Osteoblast (primary cell): ENCODE results near the gene GORAB. TPM values are rescaled to one million over a fixed set of nuclear protein-coding genes. Genes with fewer than 3 reads are reported as not detected.

Experiments used
- DNase-seq: peaks from one replicate; pipeline ENCODE4 v3.0.0; 2011; ENCODE audit warnings: low spot score, mixed read lengths; ENCODE audit not compliant: insufficient read length; ENCODE audit errors: missing footprints
- H2AFZ ChIP-seq: 2 replicates; pipeline ENCODE4 v1.6.0; 2011; ENCODE audit warnings: mild to moderate bottlenecking, low read length
- H3K27ac ChIP-seq: 2 replicates; pipeline ENCODE4 v1.5.1; 2011; ENCODE audit warnings: mild to moderate bottlenecking, low read depth, low read length, moderate library complexity
- H3K27me3 ChIP-seq: 2 replicates; pipeline ENCODE4 v1.6.0; 2012; ENCODE audit warnings: mild to moderate bottlenecking, control low read depth, inconsistent platforms, low read length, moderate library complexity; ENCODE audit not compliant: insufficient read depth
- H3K36me3 ChIP-seq: 2 replicates; pipeline ENCODE4 v1.5.1; 2011; ENCODE audit warnings: mild to moderate bottlenecking, low read length, control low read depth, moderate library complexity; ENCODE audit not compliant: insufficient read depth
- H3K4me1 ChIP-seq: 2 replicates; pipeline ENCODE4 v1.5.1; 2011; ENCODE audit warnings: mild to moderate bottlenecking, low read length, control low read depth, moderate library complexity; ENCODE audit not compliant: insufficient read depth
- H3K4me2 ChIP-seq: 2 replicates; pipeline ENCODE4 v1.6.0; 2011; ENCODE audit warnings: mild to moderate bottlenecking, low read length; ENCODE audit not compliant: insufficient read depth
- H3K4me3 ChIP-seq: fragments of 200-600 bp; sonication (generic); 3 replicates; pipeline ENCODE4 v1.5.1; 2012; ENCODE audit warnings: mild to moderate bottlenecking, low read length, inconsistent platforms; ENCODE audit not compliant: insufficient read depth
- H3K79me2 ChIP-seq: 2 replicates; pipeline ENCODE4 v1.6.0; 2012; ENCODE audit warnings: mild to moderate bottlenecking, low read length, control low read depth, inconsistent platforms; ENCODE audit not compliant: insufficient read depth
- H3K9me3 ChIP-seq: 2 replicates; pipeline ENCODE4 v1.5.1; 2011; ENCODE audit warnings: low read depth, low read length, control low read depth
- H4K20me1 ChIP-seq: 2 replicates; pipeline ENCODE4 v1.6.0; 2012; ENCODE audit warnings: mild to moderate bottlenecking, low read length, control low read depth; ENCODE audit not compliant: insufficient read depth
- total RNA-seq: library from RNA; depleted of rRNA; stranded (reverse); fragments of >200 nt; gene quantifications from 2 replicates; pipeline ENCODE4 v1.2.3, GENCODE V29; 2012
- TF ChIP-seq, protein P1 (sequence below): IDR thresholded peaks from 2 replicates; pipeline ENCODE4 v1.5.1; 2011; ENCODE audit warnings: mild to moderate bottlenecking, low read depth, low read length, moderate library complexity; ENCODE audit errors: extremely low read depth

The GORAB gene
- total RNA-seq, 1 donor, result 16.3 TPM

DNA sequence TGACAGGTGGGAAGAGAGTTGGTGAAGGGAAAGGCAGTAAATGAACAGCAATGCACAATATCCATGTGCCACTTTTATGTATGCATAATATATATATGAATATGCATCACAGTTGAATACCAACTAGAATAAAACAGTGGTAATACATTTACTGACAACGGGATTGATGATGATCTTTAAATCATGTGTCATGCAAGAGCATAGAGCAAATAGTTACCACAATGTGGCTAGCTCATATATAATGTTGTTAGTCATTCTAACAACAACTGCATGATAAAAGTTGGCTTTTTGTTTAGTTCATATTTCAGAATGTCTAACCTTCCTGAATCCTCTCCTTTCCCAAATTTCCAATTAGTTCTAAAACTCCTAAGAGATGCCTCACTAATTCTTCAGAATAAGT, 46.4 kb downstream of the GORAB start:
- Histone ChIP-seq H3K4me3 (no peak overlapping the region), H3K36me3 (no peaks in the 10 kb centered on the region), H2AFZ (no peak overlapping the region), H3K4me2 (peak overlapping the region; percentile 23), H3K27ac (no peak overlapping the region), H3K79me2 (no peaks in the 10 kb centered on the region), H4K20me1 (no peaks in the 10 kb centered on the region), H3K9me3 (no peaks in the 10 kb centered on the region), H3K27me3 (no peaks in the 10 kb centered on the region), H3K4me1 (peaks cover 16% of the 10 kb centered on the region)
- TF ChIP-seq, protein P1, sequence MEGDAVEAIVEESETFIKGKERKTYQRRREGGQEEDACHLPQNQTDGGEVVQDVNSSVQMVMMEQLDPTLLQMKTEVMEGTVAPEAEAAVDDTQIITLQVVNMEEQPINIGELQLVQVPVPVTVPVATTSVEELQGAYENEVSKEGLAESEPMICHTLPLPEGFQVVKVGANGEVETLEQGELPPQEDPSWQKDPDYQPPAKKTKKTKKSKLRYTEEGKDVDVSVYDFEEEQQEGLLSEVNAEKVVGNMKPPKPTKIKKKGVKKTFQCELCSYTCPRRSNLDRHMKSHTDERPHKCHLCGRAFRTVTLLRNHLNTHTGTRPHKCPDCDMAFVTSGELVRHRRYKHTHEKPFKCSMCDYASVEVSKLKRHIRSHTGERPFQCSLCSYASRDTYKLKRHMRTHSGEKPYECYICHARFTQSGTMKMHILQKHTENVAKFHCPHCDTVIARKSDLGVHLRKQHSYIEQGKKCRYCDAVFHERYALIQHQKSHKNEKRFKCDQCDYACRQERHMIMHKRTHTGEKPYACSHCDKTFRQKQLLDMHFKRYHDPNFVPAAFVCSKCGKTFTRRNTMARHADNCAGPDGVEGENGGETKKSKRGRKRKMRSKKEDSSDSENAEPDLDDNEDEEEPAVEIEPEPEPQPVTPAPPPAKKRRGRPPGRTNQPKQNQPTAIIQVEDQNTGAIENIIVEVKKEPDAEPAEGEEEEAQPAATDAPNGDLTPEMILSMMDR, result no peak
- peak; percentile 70 for DNase-seq

GRCh38 chr1:170580636-170581440, 48.9 kb downstream of the GORAB start:
- no peaks in the 10 kb centered on the region for H3K79me2 ChIP-seq

DNA sequence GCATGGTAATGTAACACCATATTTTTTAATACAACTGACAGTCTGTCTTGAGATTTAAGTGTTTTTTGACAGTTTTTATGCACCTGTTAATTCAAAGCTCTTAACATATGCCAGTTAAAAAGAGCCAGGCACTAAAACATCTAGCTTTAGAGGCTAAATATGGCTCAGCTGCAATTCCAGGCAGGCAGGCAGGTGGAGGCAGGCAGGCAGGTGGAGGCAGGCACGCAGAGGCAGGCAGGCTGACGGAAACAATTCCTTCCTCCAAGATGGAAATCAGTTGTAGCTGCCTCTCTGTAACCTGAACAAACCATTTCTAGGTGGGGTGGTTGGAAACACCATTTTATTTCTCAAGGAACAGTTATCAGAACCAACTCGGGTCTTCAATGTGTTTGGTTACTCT, 51.2 kb downstream of the GORAB start:
- no peak overlapping the region for H3K4me3 ChIP-seq
- H3K9me3 ChIP-seq, result no peaks in the 10 kb centered on the region
- peaks cover 30% of the 10 kb centered on the region for H3K4me1 ChIP-seq
- H2AFZ ChIP-seq, result no peak overlapping the region
- no peak overlapping the region for H3K27ac ChIP-seq
- no peak for DNase-seq
- H4K20me1 ChIP-seq, result no peaks in the 10 kb centered on the region
- H3K4me2 ChIP-seq, result no peak overlapping the region
- no peaks in the 10 kb centered on the region for H3K79me2 ChIP-seq
- H3K27me3 ChIP-seq, result no peaks in the 10 kb centered on the region
- TF ChIP-seq, protein P1, result no peak
- no peaks in the 10 kb centered on the region for H3K36me3 ChIP-seq

More at GRCh38 chr1:170580636-170581440, 48.9 kb downstream of the GORAB start:
- peak overlapping the region; percentile 7 for H2AFZ ChIP-seq
- H3K4me2 ChIP-seq, result no peak overlapping the region
- H3K36me3 ChIP-seq, result no peaks in the 10 kb centered on the region
- peaks cover 16% of the 10 kb centered on the region for H3K4me1 ChIP-seq
- no peak overlapping the region for H3K27ac ChIP-seq
- DNase-seq, result peak; percentile 25
- H3K4me3 ChIP-seq, result no peak overlapping the region
- TF ChIP-seq, protein P1, result no peak
- H3K27me3 ChIP-seq, result no peaks in the 10 kb centered on the region
- no peaks in the 10 kb centered on the region for H4K20me1 ChIP-seq
- H3K9me3 ChIP-seq, result no peaks in the 10 kb centered on the region
